Measurements from ENCODE around the gene TMEM63B.

TMEM63B gene

GRCh38 chr6:44145839-44146238 lies 18.5 kb downstream of the TMEM63B start:
- DNase-seq: no peak

GRCh38 chr6:44146685-44147084 lies 19.3 kb downstream of the TMEM63B start:
- no peak for DNase-seq

GRCh38 chr6:44147256-44147655 lies 19.9 kb downstream of the TMEM63B start:
- no peak for DNase-seq

- DNase-seq: no peak
Measured at GRCh38 chr6:44148306-44148705, 21.0 kb downstream of the TMEM63B start.

- DNase-seq: no peak
Measured at GRCh38 chr6:44149369-44150012, 22.1 kb downstream of the TMEM63B start.

- no peak for DNase-seq
Measured at GRCh38 chr6:44150317-44150917, 23.1 kb downstream of the TMEM63B start.

- DNase-seq: no peak
Measured at GRCh38 chr6:44151348-44152108, 24.2 kb downstream of the TMEM63B start.

GRCh38 chr6:44152109-44152461 lies 24.7 kb downstream of the TMEM63B start:
- DNase-seq: no peak

GRCh38 chr6:44152533-44152932 lies 25.2 kb downstream of the TMEM63B start:
- DNase-seq: no peak

- no peak for DNase-seq
Measured at GRCh38 chr6:44154067-44154466, 26.7 kb downstream of the TMEM63B start.

GRCh38 chr6:44156494-44157151 lies 29.3 kb downstream of the TMEM63B start:
- no peak for DNase-seq

GRCh38 chr6:44157152-44157521 lies 29.8 kb downstream of the TMEM63B start:
- DNase-seq: no peak

- DNase-seq: no peak
Measured at GRCh38 chr6:44158770-44159228, 31.4 kb downstream of the TMEM63B start, which contains the start of gene CAPN11. Gene CAPN11, plus strand, starts transcription at chr6:44158820. Its CDS starts 29 bp downstream, at chr6:44158849.

- DNase-seq: no peak
Measured at GRCh38 chr6:44161997-44162338, 34.6 kb downstream of the TMEM63B start.

GRCh38 chr6:44162876-44163625 lies 35.7 kb downstream of the TMEM63B start:
- no peak for DNase-seq

GRCh38 chr6:44166116-44166515 lies 38.8 kb downstream of the TMEM63B start:
- DNase-seq: no peak

GRCh38 chr6:44166591-44167184 lies 39.3 kb downstream of the TMEM63B start:
- no peak for DNase-seq

GRCh38 chr6:44167567-44167966 lies 40.2 kb downstream of the TMEM63B start:
- no peak for DNase-seq

GRCh38 chr6:44169154-44169553 lies 41.8 kb downstream of the TMEM63B start:
- no peak for DNase-seq

GRCh38 chr6:44169886-44170570 lies 42.7 kb downstream of the TMEM63B start:
- no peak for DNase-seq

- no peak for DNase-seq
Measured at GRCh38 chr6:44171899-44172546, 44.7 kb downstream of the TMEM63B start.

Measured in DMS 273 treated with DMSO at 0.1 percent for 48 hours (cell line).